Stimulated activated CD4-positive, alpha-beta T cell treated with anti-CD3 and anti-CD28 coated beads, Interleukin-12 subunit alpha, Interleukin-12 subunit beta, amount 100 ng/mL, for 48 hours (primary cell): ENCODE results near the gene TMIGD3.

Experiments used
- DNase-seq, 3 donors: peaks; one replicate each; pipeline ENCODE4 v3.0.0-alpha.2; 2020; ENCODE audit warnings: low read depth in 2 of 3, low spot score in 1 of 3

Gene TMIGD3

GRCh38 chr1:111476214-111476613 is 27.2 kb downstream of the TMIGD3 start:
- no peak for DNase-seq

- peak in 2 of 3 donors; percentile 25 to 40 for DNase-seq
Measured at GRCh38 chr1:111475701-111476100, 27.7 kb downstream of the TMIGD3 start.

- no peak for DNase-seq
Measured at GRCh38 chr1:111474521-111474920, 28.9 kb downstream of the TMIGD3 start.

- no peak for DNase-seq
Measured at GRCh38 chr1:111474106-111474505, 29.3 kb downstream of the TMIGD3 start.

DNA sequence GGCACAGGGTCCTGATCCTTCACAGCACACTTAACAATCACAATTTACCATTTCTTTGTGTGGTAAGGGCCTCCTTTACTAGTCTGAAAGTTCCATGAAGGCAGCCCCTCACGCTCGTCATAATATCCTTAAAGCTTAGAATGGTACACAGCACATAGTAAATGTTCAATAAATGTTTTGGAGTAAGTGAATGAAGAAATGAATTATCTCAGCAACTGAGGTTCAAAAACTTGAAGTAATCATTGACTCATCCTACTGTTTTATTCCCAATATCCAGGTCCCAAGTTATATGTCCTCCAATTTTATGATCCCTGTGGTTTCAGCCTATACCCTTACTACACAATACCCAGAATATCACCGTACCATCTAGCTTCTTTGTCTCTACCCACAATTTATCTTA is 31.9 kb downstream of the TMIGD3 start:
- no peak for DNase-seq

- DNase-seq = peak; percentile 33 to 47 (median 41)
Measured at GRCh38 chr1:111471012-111471411, 32.4 kb downstream of the TMIGD3 start.

DNA sequence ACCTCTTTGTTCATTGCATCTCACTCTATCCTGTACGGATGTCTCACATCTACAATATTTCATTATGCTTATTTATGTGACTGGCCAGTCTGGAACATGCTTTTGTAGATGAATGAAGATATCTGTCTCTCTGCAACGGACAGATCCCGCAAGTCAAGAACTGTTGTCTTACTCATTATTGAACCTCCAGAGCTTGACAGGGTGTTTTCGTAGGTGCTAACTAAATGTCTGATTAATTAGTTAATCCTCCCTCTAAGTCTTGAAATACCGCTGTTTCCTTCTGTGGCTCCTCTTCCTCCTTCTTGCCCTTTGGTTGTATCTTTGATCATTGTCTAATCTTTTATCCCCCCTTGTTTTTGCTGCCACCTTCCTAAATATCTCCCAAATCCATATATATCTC is 32.8 kb downstream of the TMIGD3 start:
- DNase-seq = no peak

GRCh38 chr1:111469539-111469938 is 33.9 kb downstream of the TMIGD3 start:
- no peak for DNase-seq

GRCh38 chr1:111468717-111469100 is 34.7 kb downstream of the TMIGD3 start:
- no peak for DNase-seq

- no peak for DNase-seq
Measured at GRCh38 chr1:111467865-111468716, 35.3 kb downstream of the TMIGD3 start.

DNA sequence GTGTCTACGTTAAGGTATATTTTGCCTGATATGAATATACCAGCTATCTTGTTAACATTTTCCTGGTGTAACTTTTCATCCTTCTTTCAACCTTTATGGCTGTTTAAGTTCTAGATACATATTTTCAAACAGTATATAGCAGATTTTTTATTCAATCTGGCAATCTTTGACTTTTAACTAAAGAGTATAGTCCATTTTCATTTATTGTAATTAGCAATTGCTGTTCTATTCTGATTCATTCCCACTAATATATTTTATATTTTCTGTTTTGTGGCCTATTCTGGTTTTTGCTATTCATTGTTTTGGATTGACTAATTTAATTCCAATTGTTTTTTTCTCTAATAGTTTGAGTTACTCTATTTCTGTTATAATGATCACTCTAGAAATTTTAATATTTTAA is 37.0 kb downstream of the TMIGD3 start:
- DNase-seq = no peak

DNA sequence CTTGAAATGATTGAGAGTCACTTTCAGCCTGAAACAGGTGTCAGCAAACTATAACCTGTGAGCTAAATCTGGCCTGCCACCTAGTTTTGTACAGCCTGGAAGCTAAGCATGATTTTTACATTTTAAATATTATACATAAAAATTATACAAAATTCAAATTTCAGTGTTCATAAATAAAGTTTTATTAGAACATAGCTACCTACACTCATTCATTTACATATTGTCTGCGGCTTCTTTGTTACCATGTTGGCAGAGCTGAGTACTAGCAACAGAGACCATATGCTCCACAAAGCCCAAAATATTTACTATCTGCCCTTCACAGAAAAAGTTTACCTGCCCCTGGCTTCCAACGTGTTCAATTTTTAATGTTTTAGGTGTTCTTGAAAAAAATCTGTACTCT is 37.7 kb downstream of the TMIGD3 start:
- no peak for DNase-seq

GRCh38 chr1:111463029-111463683 is 40.3 kb downstream of the TMIGD3 start:
- DNase-seq = no peak

- no peak for DNase-seq
Measured at GRCh38 chr1:111462370-111463028, 40.9 kb downstream of the TMIGD3 start.

- no peak for DNase-seq
Measured at GRCh38 chr1:111461765-111462164, 41.7 kb downstream of the TMIGD3 start.

- DNase-seq = no peak
Measured at GRCh38 chr1:111455642-111456031, 47.8 kb downstream of the TMIGD3 start.

GRCh38 chr1:111454859-111455641 is 48.4 kb downstream of the TMIGD3 start:
- peak in 1 of 3 donors; percentile 43 for DNase-seq

GRCh38 chr1:111453706-111454105 is 49.7 kb downstream of the TMIGD3 start:
- no peak for DNase-seq

DNA sequence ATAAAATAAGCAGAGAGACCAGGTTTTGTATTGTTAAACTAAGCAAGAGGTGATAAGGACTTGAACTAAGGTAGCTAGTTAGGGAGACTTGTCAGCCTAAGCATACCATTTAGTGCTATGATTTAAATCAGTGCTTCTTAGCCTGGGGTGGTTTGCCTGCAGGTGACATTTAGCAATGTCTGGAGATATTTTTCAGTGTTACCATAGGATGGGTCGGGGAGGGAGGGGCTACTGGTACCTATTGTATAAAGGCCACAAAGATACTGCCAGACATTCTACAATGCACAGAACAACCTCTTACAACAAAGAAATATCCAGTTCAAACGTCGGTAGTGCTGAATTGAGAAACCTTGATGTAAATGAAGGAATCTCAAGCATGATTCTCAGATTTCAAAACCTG is 50.9 kb downstream of the TMIGD3 start:
- DNase-seq = no peak

- DNase-seq = no peak
Measured at GRCh38 chr1:111450185-111450584, 53.2 kb downstream of the TMIGD3 start.

GRCh38 chr1:111449703-111450017 is 53.8 kb downstream of the TMIGD3 start:
- no peak for DNase-seq
